ENCODE results near the gene DST.

DNA sequence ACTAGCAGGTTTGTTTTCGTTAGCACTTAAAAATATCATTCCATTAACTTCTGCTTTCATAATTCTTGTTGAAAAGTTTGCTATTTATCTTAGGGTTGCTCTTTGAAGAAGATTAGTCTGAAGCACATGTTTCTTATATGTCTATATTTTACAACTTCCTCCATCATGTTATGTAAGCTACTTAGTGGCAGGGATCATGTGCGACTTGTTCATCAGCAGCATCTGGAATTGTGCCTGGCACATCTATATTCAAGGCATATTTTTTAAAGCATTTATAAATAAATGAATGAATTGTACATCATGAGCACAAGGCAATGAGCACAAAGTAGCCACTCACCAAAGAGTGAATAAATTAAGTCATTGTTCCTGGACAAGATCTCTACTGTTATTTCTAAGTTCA, 208.1 kb downstream of the DST start:
- TF ChIP-seq, protein P1, sequence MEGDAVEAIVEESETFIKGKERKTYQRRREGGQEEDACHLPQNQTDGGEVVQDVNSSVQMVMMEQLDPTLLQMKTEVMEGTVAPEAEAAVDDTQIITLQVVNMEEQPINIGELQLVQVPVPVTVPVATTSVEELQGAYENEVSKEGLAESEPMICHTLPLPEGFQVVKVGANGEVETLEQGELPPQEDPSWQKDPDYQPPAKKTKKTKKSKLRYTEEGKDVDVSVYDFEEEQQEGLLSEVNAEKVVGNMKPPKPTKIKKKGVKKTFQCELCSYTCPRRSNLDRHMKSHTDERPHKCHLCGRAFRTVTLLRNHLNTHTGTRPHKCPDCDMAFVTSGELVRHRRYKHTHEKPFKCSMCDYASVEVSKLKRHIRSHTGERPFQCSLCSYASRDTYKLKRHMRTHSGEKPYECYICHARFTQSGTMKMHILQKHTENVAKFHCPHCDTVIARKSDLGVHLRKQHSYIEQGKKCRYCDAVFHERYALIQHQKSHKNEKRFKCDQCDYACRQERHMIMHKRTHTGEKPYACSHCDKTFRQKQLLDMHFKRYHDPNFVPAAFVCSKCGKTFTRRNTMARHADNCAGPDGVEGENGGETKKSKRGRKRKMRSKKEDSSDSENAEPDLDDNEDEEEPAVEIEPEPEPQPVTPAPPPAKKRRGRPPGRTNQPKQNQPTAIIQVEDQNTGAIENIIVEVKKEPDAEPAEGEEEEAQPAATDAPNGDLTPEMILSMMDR (IDR thresholded peaks at IDR 0.05; ENCODE audit: poor library complexity) = no peak
- no peak for TF ChIP-seq EZH2 (IDR thresholded peaks at IDR 0.05; ENCODE audit: borderline replicate concordance)
- TF ChIP-seq EZH2phosphoT487 (IDR thresholded peaks at IDR 0.05; ENCODE audit: low read depth, severe bottlenecking, unreplicated experiment) = no peak

Measured in hepatocyte (in vitro differentiated cells).